SK-N-MC (cell line): ENCODE measurements around the gene MS4A1.

ENCODE experiments used
- DNase-seq: peaks from one replicate; pipeline ENCODE4 v3.0.0-alpha.2; 2011; ENCODE audit warnings: low read depth, low spot score
- H3K27ac ChIP-seq: fragments of 200-600 bp; sonication (generic); 2 replicates; pipeline ENCODE4 v1.5.1; 2016; ENCODE audit warnings: mixed run types
- H3K36me3 ChIP-seq: fragments of 200-600 bp; sonication (generic); 2 replicates; pipeline ENCODE4 v1.6.1; 2017; ENCODE audit warnings: antibody characterized with exemption, low read length, mixed read lengths; ENCODE audit not compliant: insufficient read depth
- H3K4me3 ChIP-seq: fragments of 200-600 bp; sonication (generic); 2 replicates; pipeline ENCODE4 v1.5.1; 2016
- H3K9ac ChIP-seq: fragments of 200-600 bp; sonication (generic); 2 replicates; pipeline ENCODE4 v1.8.0; 2017; ENCODE audit warnings: mixed run types, mixed read lengths; ENCODE audit not compliant: insufficient read length
- H3K9me3 ChIP-seq: fragments of 200-600 bp; sonication (generic); 2 replicates; pipeline ENCODE4 v1.6.1; 2017; ENCODE audit warnings: low read depth, mild to moderate bottlenecking, antibody characterized with exemption, low read length, moderate library complexity, mixed read lengths
- EZH2 ChIP-seq: fragments of 200-600 bp; sonication (generic); IDR thresholded peaks from one replicate; pipeline ENCODE4 v1.6.1; 2017; ENCODE audit warnings: antibody characterized with exemption
- FOXP2 ChIP-seq: optimal IDR thresholded peaks from 2 replicates; pipeline ENCODE3; 2011; ENCODE audit warnings: mild to moderate bottlenecking, moderate library complexity; ENCODE audit not compliant: insufficient read depth; ENCODE audit errors: extremely low read length, control extremely low read depth
- POLR2AphosphoS5 ChIP-seq: IDR thresholded peaks from 2 replicates; pipeline ENCODE4 v1.6.1; 2012; ENCODE audit warnings: mild to moderate bottlenecking, low read depth, low read length, borderline replicate concordance

Gene MS4A1

DNA sequence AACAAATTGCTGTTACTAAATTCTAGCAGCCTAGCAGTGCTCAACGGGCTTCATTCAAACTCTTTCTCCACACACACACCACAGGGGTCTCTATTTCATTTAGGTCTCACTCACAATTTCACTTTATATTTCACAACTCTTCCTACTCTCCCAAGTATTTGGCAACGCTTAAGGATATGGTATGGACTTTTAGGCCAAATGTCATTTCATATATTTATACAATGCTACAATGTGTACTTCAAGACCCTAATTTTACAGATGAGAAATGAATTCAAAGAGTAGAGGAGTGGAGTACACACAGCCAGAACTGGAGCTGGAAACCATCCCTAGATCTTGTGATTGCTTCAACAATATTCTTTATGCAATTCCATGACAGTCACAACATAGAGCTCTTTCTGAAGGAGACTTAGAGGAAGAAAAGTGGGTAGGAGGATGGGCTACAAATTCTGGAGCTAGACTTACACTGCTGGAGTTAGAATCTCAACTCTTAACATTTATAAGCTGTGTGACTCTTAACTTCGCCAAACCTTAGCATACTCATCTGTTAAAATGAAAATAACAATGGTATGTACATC is 57.1 kb downstream of the MS4A1 start:
- Histone ChIP-seq H3K9me3 (no peaks in the 10 kb centered on the region), H3K4me3 (no peak overlapping the region), H3K27ac (no peak overlapping the region), H3K36me3 (no peaks in the 10 kb centered on the region), H3K9ac (no peak overlapping the region)
- no peak for DNase-seq
- TF ChIP-seq POLR2AphosphoS5 (no peak), FOXP2 (no peak), EZH2 (no peak)

DNA sequence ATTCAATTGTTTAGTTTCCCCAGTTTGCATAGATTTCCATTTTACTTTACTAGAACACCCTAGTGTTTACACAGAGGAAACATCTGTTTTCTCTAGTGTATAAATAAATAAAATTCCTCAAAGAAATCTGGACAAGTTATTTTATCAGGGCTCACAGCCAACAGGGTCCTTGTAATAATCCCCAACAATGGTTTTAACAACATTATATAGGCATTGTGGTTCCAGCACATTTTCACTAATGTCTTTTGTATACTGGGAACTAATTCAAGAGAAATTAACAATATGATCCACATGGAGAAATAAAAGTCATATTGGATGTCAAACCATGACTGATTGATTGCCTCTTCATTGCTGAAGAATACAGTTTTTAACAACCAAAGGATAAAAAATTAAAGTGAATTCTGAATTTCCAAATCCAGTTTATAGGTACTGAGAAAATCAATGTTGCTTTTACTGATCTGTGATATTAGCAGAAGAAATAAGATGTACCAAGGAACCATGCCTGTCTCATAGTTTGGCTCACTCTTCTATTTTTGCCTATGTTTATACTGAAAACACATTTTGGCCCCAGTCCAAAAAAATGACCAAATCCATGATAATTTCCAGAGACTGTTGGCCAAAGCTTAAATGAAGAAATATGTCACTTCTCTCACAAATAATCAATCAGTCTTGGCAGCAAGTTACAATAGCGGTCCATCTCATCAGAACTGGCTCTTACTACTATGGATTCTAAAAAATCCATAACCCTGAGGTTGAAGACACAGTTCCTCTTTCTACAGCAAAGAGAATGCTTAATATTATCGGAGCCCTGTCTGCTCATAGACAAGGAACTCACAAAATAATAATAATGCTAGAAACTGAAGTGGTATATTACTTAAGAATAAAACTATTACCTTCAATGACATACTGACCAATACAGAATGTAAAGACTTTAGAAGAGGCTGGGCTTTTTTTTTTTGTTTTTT is 58.1 kb downstream of the MS4A1 start:
- Histone ChIP-seq H3K9ac (no peak overlapping the region), H3K9me3 (no peaks in the 10 kb centered on the region), H3K4me3 (no peak overlapping the region), H3K36me3 (no peaks in the 10 kb centered on the region), H3K27ac (no peak overlapping the region)
- no peak for DNase-seq
- TF ChIP-seq EZH2, result no peak

DNA sequence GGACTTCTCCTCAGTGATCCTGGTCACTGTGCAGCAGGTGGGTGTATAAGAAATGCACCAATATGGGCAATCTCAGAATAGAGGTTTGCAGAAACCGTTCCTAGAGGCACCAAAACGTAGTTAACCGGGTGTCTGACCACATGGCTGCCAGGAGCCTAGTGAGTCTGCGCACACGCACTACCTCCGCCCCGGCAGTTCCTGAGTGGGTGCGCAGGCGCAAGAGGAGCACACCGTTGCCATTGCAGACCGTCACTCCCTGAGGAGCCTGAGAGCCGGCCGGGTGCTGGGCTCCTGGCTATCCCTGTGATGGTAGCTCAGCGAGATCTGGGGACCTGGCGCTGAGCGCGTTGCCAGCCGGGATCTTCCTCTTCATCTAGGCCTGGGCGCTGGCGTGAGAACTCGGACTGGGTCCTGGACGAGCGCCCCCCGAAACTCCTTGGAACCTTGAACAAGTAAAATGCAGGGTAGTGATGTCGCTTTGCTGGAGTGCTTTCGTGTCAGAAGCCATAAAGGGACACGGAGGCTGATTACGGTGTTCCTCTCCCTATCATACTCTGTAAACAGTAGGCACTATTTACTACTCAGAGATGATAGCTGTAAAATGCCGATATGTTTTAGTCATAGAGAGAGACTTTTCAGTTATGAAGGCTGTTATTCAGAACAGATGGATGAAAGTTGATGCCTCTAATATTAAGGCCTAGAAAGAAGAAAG is 59.7 kb downstream of the MS4A1 start, which contains the start of gene MS4A13:
TSS of gene MS4A13 (plus strand) at position 249 of the 712 bp plus-strand sequence. CDS start 2,692 bp downstream, outside the sequence.
- H3K9ac ChIP-seq, result no peak within 1 kb of the TSS
- no peaks in the 10 kb centered on the region for H3K9me3 ChIP-seq
- no peaks in the 10 kb centered on the region for H3K36me3 ChIP-seq
- no peak for DNase-seq
- H3K4me3 ChIP-seq, result no peak within 1 kb of the TSS
- no peak within 1 kb of the TSS for H3K27ac ChIP-seq
- TF ChIP-seq FOXP2 (no peak), POLR2AphosphoS5 (no peak), EZH2 (no peak)
